Measurements from ENCODE around the gene LACTBL1.
A peak's percentile ranks its signal among the peaks of the same experiment; 100 is the strongest.

Gene LACTBL1

GRCh38 chr1:22972760-22973159 is at the start of gene LACTBL1:
TSS of gene LACTBL1 (minus strand) at chr1:22972866. CDS start at chr1:22972316, 550 bp downstream.
- Histone ChIP-seq H3K4me3 (ENCODE audit: insufficient read length, low read depth) (no peak within 1 kb of the TSS), H3K36me3 (ENCODE audit: insufficient read depth, insufficient read length, low read length) (no peaks in the 10 kb centered on the region), H3K27me3 (ENCODE audit: insufficient read depth, insufficient read length) (no peaks in the 10 kb centered on the region), H3K9ac (ENCODE audit: insufficient read length, low read depth) (no peak within 1 kb of the TSS), H3K4me1 (ENCODE audit: insufficient read depth, insufficient read length) (peaks cover 6% of the 10 kb centered on the region), H3K9me3 (ENCODE audit: insufficient read depth, low read length) (no peaks in the 10 kb centered on the region)
- TF ChIP-seq SUZ12 (IDR thresholded peaks at IDR 0.05; ENCODE audit: extremely low read depth, insufficient read depth, insufficient read length) (no peak), YY1 (IDR thresholded peaks at IDR 0.05; ENCODE audit: insufficient read depth, insufficient read length) (no peak), ZNF274 (IDR thresholded peaks at IDR 0.05; ENCODE audit: low read depth, low read length) (no peak)
- DNase-seq (ENCODE audit: low read depth, low spot score): no peak

GRCh38 chr1:23021834-23022233 is 49.2 kb upstream of the LACTBL1 start:
- Histone ChIP-seq H3K4me1 (ENCODE audit: insufficient read depth, insufficient read length) (no peaks in the 10 kb centered on the region), H3K36me3 (ENCODE audit: insufficient read depth, insufficient read length, low read length) (no peaks in the 10 kb centered on the region), H3K9ac (ENCODE audit: insufficient read length, low read depth) (no peak overlapping the region), H3K9me3 (ENCODE audit: insufficient read depth, low read length) (peaks cover 25% of the 10 kb centered on the region), H3K27me3 (ENCODE audit: insufficient read depth, insufficient read length) (no peaks in the 10 kb centered on the region), H3K4me3 (ENCODE audit: insufficient read length, low read depth) (no peak overlapping the region)
- DNase-seq (ENCODE audit: low read depth, low spot score): no peak
- no peak for TF ChIP-seq SUZ12 (IDR thresholded peaks at IDR 0.05; ENCODE audit: extremely low read depth, insufficient read depth, insufficient read length)
- no peak for TF ChIP-seq ZNF274 (IDR thresholded peaks at IDR 0.05; ENCODE audit: low read depth, low read length)
- TF ChIP-seq YY1 (IDR thresholded peaks at IDR 0.05; ENCODE audit: insufficient read depth, insufficient read length): no peak

GRCh38 chr1:23020706-23021405 is 48.2 kb upstream of the LACTBL1 start:
- Histone ChIP-seq H3K27me3 (ENCODE audit: insufficient read depth, insufficient read length) (no peaks in the 10 kb centered on the region), H3K4me1 (ENCODE audit: insufficient read depth, insufficient read length) (no peaks in the 10 kb centered on the region), H3K36me3 (ENCODE audit: insufficient read depth, insufficient read length, low read length) (no peaks in the 10 kb centered on the region), H3K9me3 (ENCODE audit: insufficient read depth, low read length) (peaks cover 25% of the 10 kb centered on the region), H3K9ac (ENCODE audit: insufficient read length, low read depth) (peak overlapping the region; percentile 91), H3K4me3 (ENCODE audit: insufficient read length, low read depth) (peak overlapping the region; percentile 67)
- DNase-seq (ENCODE audit: low read depth, low spot score): no peak
- TF ChIP-seq SUZ12 (IDR thresholded peaks at IDR 0.05; ENCODE audit: extremely low read depth, insufficient read depth, insufficient read length): no peak
- TF ChIP-seq ZNF274 (IDR thresholded peaks at IDR 0.05; ENCODE audit: low read depth, low read length): no peak
- no peak for TF ChIP-seq YY1 (IDR thresholded peaks at IDR 0.05; ENCODE audit: insufficient read depth, insufficient read length)

GRCh38 chr1:23019863-23020625 is 47.4 kb upstream of the LACTBL1 start:
- Histone ChIP-seq H3K9me3 (ENCODE audit: insufficient read depth, low read length) (peaks cover 25% of the 10 kb centered on the region), H3K36me3 (ENCODE audit: insufficient read depth, insufficient read length, low read length) (no peaks in the 10 kb centered on the region), H3K9ac (ENCODE audit: insufficient read length, low read depth) (peak overlapping the region; percentile 91), H3K27me3 (ENCODE audit: insufficient read depth, insufficient read length) (no peaks in the 10 kb centered on the region), H3K4me3 (ENCODE audit: insufficient read length, low read depth) (peak overlapping the region; percentile 67), H3K4me1 (ENCODE audit: insufficient read depth, insufficient read length) (no peaks in the 10 kb centered on the region)
- TF ChIP-seq ZNF274 (IDR thresholded peaks at IDR 0.05; ENCODE audit: low read depth, low read length) (no peak), SUZ12 (IDR thresholded peaks at IDR 0.05; ENCODE audit: extremely low read depth, insufficient read depth, insufficient read length) (no peak), YY1 (IDR thresholded peaks at IDR 0.05; ENCODE audit: insufficient read depth, insufficient read length) (no peak)
- DNase-seq (ENCODE audit: low read depth, low spot score): no peak

- Histone ChIP-seq H3K36me3 (ENCODE audit: insufficient read depth, insufficient read length, low read length) (no peaks in the 10 kb centered on the region), H3K9ac (ENCODE audit: insufficient read length, low read depth) (peak within 1 kb of the TSS; percentile 91), H3K4me3 (ENCODE audit: insufficient read length, low read depth) (peak within 1 kb of the TSS; percentile 67), H3K4me1 (ENCODE audit: insufficient read depth, insufficient read length) (no peaks in the 10 kb centered on the region), H3K9me3 (ENCODE audit: insufficient read depth, low read length) (peaks cover 25% of the 10 kb centered on the region), H3K27me3 (ENCODE audit: insufficient read depth, insufficient read length) (no peaks in the 10 kb centered on the region)
- no peak for TF ChIP-seq YY1 (IDR thresholded peaks at IDR 0.05; ENCODE audit: insufficient read depth, insufficient read length)
- no peak for TF ChIP-seq ZNF274 (IDR thresholded peaks at IDR 0.05; ENCODE audit: low read depth, low read length)
- no peak for TF ChIP-seq SUZ12 (IDR thresholded peaks at IDR 0.05; ENCODE audit: extremely low read depth, insufficient read depth, insufficient read length)
- peak; percentile 87 for DNase-seq (ENCODE audit: low read depth, low spot score)
Measured at GRCh38 chr1:23019094-23019862, 46.6 kb upstream of the LACTBL1 start, which contains the start of gene KDM1A. TSS of gene KDM1A (plus strand) at chr1:23019468. CDS start at chr1:23019597, 129 bp downstream.

- H3K9ac ChIP-seq (ENCODE audit: insufficient read length, low read depth): peak overlapping the region; percentile 91
- DNase-seq (ENCODE audit: low read depth, low spot score): no peak
- H3K36me3 ChIP-seq (ENCODE audit: insufficient read depth, insufficient read length, low read length): no peaks in the 10 kb centered on the region
- H3K27me3 ChIP-seq (ENCODE audit: insufficient read depth, insufficient read length): no peaks in the 10 kb centered on the region
- peak overlapping the region; percentile 67 for H3K4me3 ChIP-seq (ENCODE audit: insufficient read length, low read depth)
- peaks cover 20% of the 10 kb centered on the region for H3K9me3 ChIP-seq (ENCODE audit: insufficient read depth, low read length)
- peaks cover 2% of the 10 kb centered on the region for H3K4me1 ChIP-seq (ENCODE audit: insufficient read depth, insufficient read length)
- TF ChIP-seq YY1 (IDR thresholded peaks at IDR 0.05; ENCODE audit: insufficient read depth, insufficient read length) (no peak), SUZ12 (IDR thresholded peaks at IDR 0.05; ENCODE audit: extremely low read depth, insufficient read depth, insufficient read length) (no peak), ZNF274 (IDR thresholded peaks at IDR 0.05; ENCODE audit: low read depth, low read length) (no peak)
Measured at GRCh38 chr1:23018661-23019093, 46.0 kb upstream of the LACTBL1 start.

Measured in NT2/D1 (cell line).